AG10803 (cell line): Measurements from ENCODE around the gene PEPD.

ENCODE experiments used
- DNase-seq: peaks from one replicate; pipeline ENCODE4 v3.0.0; 2010; ENCODE audit warnings: low read depth
- H3K4me3 ChIP-seq: 2 replicates; pipeline ENCODE4 v1.5.1; 2011; ENCODE audit warnings: mild to moderate bottlenecking, low read length, control low read depth
- CTCF ChIP-seq: conservative IDR thresholded peaks from 2 replicates; pipeline ENCODE4 v1.5.1; 2011; ENCODE audit warnings: mild to moderate bottlenecking, low read length, control low read depth, inconsistent platforms

Gene PEPD

GRCh38 chr19:33468361-33469170, 53.0 kb downstream of the PEPD start:
- DNase-seq: peak; percentile 31
- no peak overlapping the region for H3K4me3 ChIP-seq
- TF ChIP-seq CTCF: no peak

GRCh38 chr19:33467851-33468250, 53.7 kb downstream of the PEPD start:
- no peak overlapping the region for H3K4me3 ChIP-seq
- no peak for DNase-seq
- no peak for TF ChIP-seq CTCF

- no peak overlapping the region for H3K4me3 ChIP-seq
- no peak for TF ChIP-seq CTCF
- no peak for DNase-seq
Observed at GRCh38 chr19:33465834-33466233, 55.8 kb downstream of the PEPD start.

GRCh38 chr19:33465371-33465770, 56.2 kb downstream of the PEPD start:
- no peak for TF ChIP-seq CTCF
- DNase-seq: no peak
- H3K4me3 ChIP-seq: no peak overlapping the region

- H3K4me3 ChIP-seq: no peak overlapping the region
- no peak for DNase-seq
- no peak for TF ChIP-seq CTCF
Observed at GRCh38 chr19:33464733-33465115, 56.9 kb downstream of the PEPD start.

- TF ChIP-seq CTCF: no peak
- no peak for DNase-seq
- no peak overlapping the region for H3K4me3 ChIP-seq
Observed at GRCh38 chr19:33464010-33464732, 57.4 kb downstream of the PEPD start.

- no peak overlapping the region for H3K4me3 ChIP-seq
- no peak for TF ChIP-seq CTCF
- DNase-seq: no peak
Observed at GRCh38 chr19:33463199-33463598, 58.4 kb downstream of the PEPD start.
